Calu3 (cell line): ENCODE data around the gene MIOX. TPM values are rescaled to one million over a fixed set of nuclear protein-coding genes. Genes with fewer than 3 reads are reported as not detected.
A peak's percentile ranks its signal among the peaks of the same experiment; 100 is the strongest.

Experiments used
- BruUV-seq: library from RNA; stranded (reverse); fragments of 400-500 nt; replicated peaks from 2 replicates; lab custom pipeline; 2021; lab: Mats Ljungman, UMichigan
- CTCF ChIA-PET: fragments of 300-600 bp; sonication (Branson Sonifier 250); formaldehyde crosslinking; loops from one replicate; lab custom pipeline; 2022; ENCODE audit warnings: antibody characterized with exemption; lab: Charles Lee
- DNase-seq: peaks from one replicate; pipeline ENCODE4 v3.0.0; 2022
- H3K27ac Mint-ChIP-seq: one replicate; pipeline ENCODE4 v1.8.0; 2022; ENCODE audit warnings: mixed read lengths; ENCODE audit not compliant: unreplicated experiment
- H3K27me3 Mint-ChIP-seq: one replicate; pipeline ENCODE4 v1.8.0; 2022; ENCODE audit warnings: mixed read lengths; ENCODE audit not compliant: unreplicated experiment
- H3K36me3 Mint-ChIP-seq: one replicate; pipeline ENCODE4 v1.8.0; 2022; ENCODE audit warnings: mild to moderate bottlenecking, moderate library complexity, mixed read lengths; ENCODE audit not compliant: insufficient read depth, unreplicated experiment
- H3K4me1 Mint-ChIP-seq: one replicate; pipeline ENCODE4 v1.8.0; 2022; ENCODE audit warnings: mild to moderate bottlenecking, low read depth, mixed read lengths; ENCODE audit not compliant: unreplicated experiment
- H3K4me3 Mint-ChIP-seq: one replicate; pipeline ENCODE4 v1.8.0; 2022; ENCODE audit warnings: mild to moderate bottlenecking, low read depth, moderate library complexity, mixed read lengths; ENCODE audit not compliant: unreplicated experiment
- H3K9me3 Mint-ChIP-seq: one replicate; pipeline ENCODE4 v1.8.0; 2022; ENCODE audit warnings: low read depth, mixed read lengths; ENCODE audit not compliant: unreplicated experiment
- intact Hi-C: fragments of 100-400 bp; cut with micrococcal nuclease; formaldehyde crosslinking; loops from one replicate; pipeline ENCODE4 v1.10.0; 2022; ENCODE audit not compliant: unreplicated experiment
- total RNA-seq: library from RNA; stranded (reverse); gene quantifications from 2 replicates; pipeline ENCODE4 v1.2.3, GENCODE V29; 2022
- TF ChIP-seq, protein P1 (sequence below): fragments of 200-600 bp; IDR thresholded peaks from one replicate; pipeline ENCODE4 v1.8.0; 2022; ENCODE audit warnings: antibody characterized with exemption; ENCODE audit not compliant: unreplicated experiment

MIOX gene
- total RNA-seq, 1 experiment from 2014 or later, result 0.45 TPM

DNA sequence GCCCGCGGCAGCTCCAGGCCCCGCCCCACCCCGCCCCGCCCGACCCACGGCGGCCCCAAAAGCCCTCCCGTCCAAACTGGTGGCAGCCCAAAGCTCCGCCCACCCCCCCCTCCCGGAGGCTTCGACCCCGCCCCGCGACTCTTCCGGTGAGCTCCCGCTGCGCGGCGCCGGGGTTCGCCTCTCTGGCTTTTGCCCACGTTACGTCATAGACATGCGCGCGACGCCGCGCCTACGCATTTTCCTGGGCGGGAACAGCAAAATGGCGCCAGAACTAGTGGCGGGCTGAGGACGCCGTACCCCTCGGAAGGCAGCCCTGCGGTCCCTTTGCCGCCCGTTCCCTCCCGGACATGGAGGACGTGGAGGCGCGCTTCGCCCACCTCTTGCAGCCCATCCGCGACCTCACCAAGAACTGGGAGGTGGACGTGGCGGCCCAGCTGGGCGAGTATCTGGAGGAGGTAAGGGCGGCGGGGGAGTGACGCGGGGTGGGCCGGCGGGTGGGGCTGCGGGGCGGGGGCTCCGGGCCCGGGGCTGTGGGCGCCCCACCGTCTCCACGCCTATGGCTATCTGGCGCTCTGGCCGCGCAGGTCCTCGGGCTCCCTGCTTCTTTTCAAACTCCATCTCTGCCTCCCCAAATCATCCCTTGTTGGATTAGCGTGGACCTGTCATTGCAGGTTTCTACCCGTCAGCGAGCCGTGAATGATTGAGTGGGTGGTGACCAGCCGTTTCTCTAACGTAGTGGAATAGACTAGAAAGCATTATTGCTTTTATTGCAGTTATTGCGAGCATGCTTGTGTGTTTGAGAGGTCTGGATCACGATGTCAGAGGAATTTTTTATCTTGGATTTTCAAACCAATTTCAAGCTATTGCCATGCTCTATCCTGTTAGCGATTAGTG lies 21.6 kb downstream of the MIOX start, which contains the start of gene NCAPH2:
NCAPH2 (plus strand) TSS at position 234 of the 894 bp plus-strand sequence; CDS start at position 348, 114 bp downstream.
- no peaks in the 10 kb centered on the region for H3K27me3 Mint-ChIP-seq
- CTCF ChIA-PET, result interaction anchor here (0.6 to 2.1 kb wide), 9 partner anchors 10 to 252 kb away, joined by 3 to 13 read pairs (median 4); partner anchors contain the start of genes SCO2 and SYCE3
- peaks cover 52% of the 10 kb centered on the region for H3K36me3 Mint-ChIP-seq
- H3K27ac Mint-ChIP-seq, result peak within 1 kb of the TSS; percentile 91
- DNase-seq, result peak; percentile 96
- TF ChIP-seq, protein P1, sequence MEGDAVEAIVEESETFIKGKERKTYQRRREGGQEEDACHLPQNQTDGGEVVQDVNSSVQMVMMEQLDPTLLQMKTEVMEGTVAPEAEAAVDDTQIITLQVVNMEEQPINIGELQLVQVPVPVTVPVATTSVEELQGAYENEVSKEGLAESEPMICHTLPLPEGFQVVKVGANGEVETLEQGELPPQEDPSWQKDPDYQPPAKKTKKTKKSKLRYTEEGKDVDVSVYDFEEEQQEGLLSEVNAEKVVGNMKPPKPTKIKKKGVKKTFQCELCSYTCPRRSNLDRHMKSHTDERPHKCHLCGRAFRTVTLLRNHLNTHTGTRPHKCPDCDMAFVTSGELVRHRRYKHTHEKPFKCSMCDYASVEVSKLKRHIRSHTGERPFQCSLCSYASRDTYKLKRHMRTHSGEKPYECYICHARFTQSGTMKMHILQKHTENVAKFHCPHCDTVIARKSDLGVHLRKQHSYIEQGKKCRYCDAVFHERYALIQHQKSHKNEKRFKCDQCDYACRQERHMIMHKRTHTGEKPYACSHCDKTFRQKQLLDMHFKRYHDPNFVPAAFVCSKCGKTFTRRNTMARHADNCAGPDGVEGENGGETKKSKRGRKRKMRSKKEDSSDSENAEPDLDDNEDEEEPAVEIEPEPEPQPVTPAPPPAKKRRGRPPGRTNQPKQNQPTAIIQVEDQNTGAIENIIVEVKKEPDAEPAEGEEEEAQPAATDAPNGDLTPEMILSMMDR, result no peak
- no TSS peak for BruUV-seq
- intact Hi-C loops, result no loop called here
- peak within 1 kb of the TSS; percentile 91 for H3K4me3 Mint-ChIP-seq
- peaks cover 17% of the 10 kb centered on the region for H3K4me1 Mint-ChIP-seq
- no peaks in the 10 kb centered on the region for H3K9me3 Mint-ChIP-seq

DNA sequence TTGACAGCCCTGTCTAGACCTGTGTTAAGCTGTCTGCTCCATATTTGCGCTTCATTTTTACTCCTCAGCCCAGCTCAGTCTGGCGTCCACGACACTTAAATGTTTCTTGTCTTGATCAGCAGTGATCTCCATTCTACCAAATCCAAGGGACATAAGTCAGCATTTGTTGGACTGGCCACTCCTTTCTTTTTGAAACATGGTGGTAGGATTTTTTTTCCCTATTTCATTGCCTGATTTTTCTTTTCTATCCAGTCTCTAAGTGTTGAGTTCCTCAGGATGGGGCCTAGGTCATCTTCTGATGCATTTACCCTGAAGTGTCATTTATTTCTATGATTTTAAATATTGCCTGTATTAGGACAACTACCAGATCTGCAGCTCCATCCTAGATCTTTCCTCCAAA lies 22.2 kb downstream of the MIOX start:
- no peak for DNase-seq
- TF ChIP-seq, protein P1, result no peak
- intact Hi-C loops, result no loop called here
- no peaks in the 10 kb centered on the region for H3K9me3 Mint-ChIP-seq
- peak overlapping the region; percentile 87 for H3K27ac Mint-ChIP-seq
- H3K36me3 Mint-ChIP-seq, result peaks cover 52% of the 10 kb centered on the region
- no peaks in the 10 kb centered on the region for H3K27me3 Mint-ChIP-seq
- CTCF ChIA-PET, result interaction anchor here (0.6 to 2.1 kb wide), 4 partner anchors 16 to 125 kb away, joined by 3 to 13 read pairs (median 8); partner anchors contain the start of gene SCO2
- peak overlapping the region; percentile 91 for H3K4me3 Mint-ChIP-seq
- H3K4me1 Mint-ChIP-seq, result peaks cover 17% of the 10 kb centered on the region
- TSS peak; percentile 67 for BruUV-seq

DNA sequence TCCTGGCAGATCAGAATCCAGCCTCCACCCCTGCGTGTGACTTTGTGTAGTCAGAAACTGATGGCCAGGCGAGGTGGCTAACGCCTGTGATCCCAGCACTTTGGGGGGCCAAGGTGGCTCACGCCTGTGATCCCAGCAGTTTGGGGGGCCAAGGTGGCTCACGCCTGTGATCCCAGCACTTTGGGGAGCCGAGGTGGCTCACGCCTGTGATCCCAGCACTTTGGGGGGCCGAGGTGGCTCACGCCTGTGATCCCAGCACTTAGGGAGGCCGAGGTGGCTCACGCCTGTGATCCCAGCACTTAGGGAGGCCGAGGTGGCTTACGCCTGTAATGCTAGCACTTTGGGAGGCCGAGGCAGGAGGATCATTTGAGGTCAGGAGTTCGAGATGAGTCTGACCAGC lies 26.5 kb downstream of the MIOX start:
- intact Hi-C loops, result no loop called here
- no peaks in the 10 kb centered on the region for H3K9me3 Mint-ChIP-seq
- H3K27me3 Mint-ChIP-seq, result no peaks in the 10 kb centered on the region
- peaks cover 17% of the 10 kb centered on the region for H3K4me1 Mint-ChIP-seq
- peaks cover 30% of the 10 kb centered on the region for H3K36me3 Mint-ChIP-seq
- DNase-seq, result no peak
- H3K4me3 Mint-ChIP-seq, result no peak overlapping the region
- CTCF ChIA-PET, result no interaction called here
- BruUV-seq, result no TSS peak
- TF ChIP-seq, protein P1, result no peak
- no peak overlapping the region for H3K27ac Mint-ChIP-seq

DNA sequence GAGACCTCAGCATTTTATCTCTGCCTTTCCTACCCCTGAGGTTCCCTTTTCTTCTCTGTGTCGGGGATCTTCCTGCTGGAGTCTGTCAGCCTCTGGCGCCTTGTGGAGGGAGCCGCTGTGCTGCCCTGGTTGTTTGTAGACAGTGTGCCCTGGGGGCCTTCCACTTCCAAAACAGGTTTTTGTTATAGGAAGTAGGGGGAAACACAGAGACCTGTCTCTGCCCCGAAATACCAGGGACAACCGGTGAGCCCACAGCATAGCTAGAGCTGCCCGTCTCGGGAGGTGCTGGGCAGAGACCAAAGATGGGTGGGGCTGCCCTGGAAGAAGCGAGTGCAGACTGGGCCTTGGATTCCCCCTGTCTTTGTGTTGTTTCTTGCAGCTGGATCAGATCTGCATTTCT lies 29.4 kb downstream of the MIOX start:
- no peak for DNase-seq
- CTCF ChIA-PET, result no interaction called here
- Mint-ChIP-seq H3K36me3 (peaks cover 21% of the 10 kb centered on the region), H3K4me3 (no peak overlapping the region), H3K9me3 (no peaks in the 10 kb centered on the region), H3K27ac (no peak overlapping the region), H3K27me3 (no peaks in the 10 kb centered on the region), H3K4me1 (no peaks in the 10 kb centered on the region)
- intact Hi-C loops, result no loop called here
- TF ChIP-seq, protein P1, result no peak
- no TSS peak for BruUV-seq
